Neuronal stem cell (in vitro differentiated cells): ENCODE measurements around the gene ELF3.
A peak's percentile ranks its signal among the peaks of the same experiment; 100 is the strongest.

ENCODE experiments used
- DNase-seq: peaks from one replicate; pipeline ENCODE4 v3.0.0-alpha.2; 2013; ENCODE audit warnings: low spot score
- H2AFZ ChIP-seq: one replicate; pipeline ENCODE4 v1.6.1; 2013; ENCODE audit warnings: mild to moderate bottlenecking, low read length, inconsistent platforms
- H2AK5ac ChIP-seq: 2 replicates; pipeline ENCODE4 v1.6.1; 2013; ENCODE audit warnings: low read depth, mild to moderate bottlenecking, inconsistent platforms, low read length, moderate library complexity, mixed read lengths
- H2BK120ac ChIP-seq: 2 replicates; pipeline ENCODE4 v1.6.1; 2013; ENCODE audit warnings: low read depth, mild to moderate bottlenecking, inconsistent platforms, low read length, moderate library complexity, mixed read lengths
- H2BK12ac ChIP-seq: one replicate; pipeline ENCODE4 v1.6.1; 2013; ENCODE audit warnings: low read length, inconsistent platforms
- H2BK15ac ChIP-seq: 2 replicates; pipeline ENCODE4 v1.6.1; 2013; ENCODE audit warnings: mild to moderate bottlenecking, low read length, inconsistent platforms, mixed read lengths
- H2BK5ac ChIP-seq: one replicate; pipeline ENCODE4 v1.6.1; 2013; ENCODE audit warnings: inconsistent platforms, mild to moderate bottlenecking, low read length, moderate library complexity
- H3K14ac ChIP-seq: one replicate; pipeline ENCODE4 v1.6.1; 2013; ENCODE audit warnings: low read length, inconsistent platforms
- H3K18ac ChIP-seq: 2 replicates; pipeline ENCODE4 v1.6.1; 2013; ENCODE audit warnings: low read length, inconsistent platforms
- H3K23ac ChIP-seq: 2 replicates; pipeline ENCODE4 v1.6.1; 2013; ENCODE audit warnings: low read depth, mild to moderate bottlenecking, mixed read lengths, low read length, inconsistent platforms; ENCODE audit not compliant: poor library complexity
- H3K27ac ChIP-seq: replicated peaks from 3 replicates; pipeline ENCODE4 v1.5.1; 2013; ENCODE audit warnings: low read length, inconsistent platforms
- H3K27me3 ChIP-seq, 3 experiments: 2 replicates each; pipeline ENCODE4 v1.6.1; 2013; ENCODE audit warnings: low read length in 3 of 3, mild to moderate bottlenecking in 2 of 3, inconsistent platforms in 1 of 3, low read depth in 1 of 3, mixed read lengths in 1 of 3, moderate library complexity in 1 of 3; ENCODE audit not compliant: control insufficient read depth in 3 of 3, insufficient read depth in 3 of 3
- H3K36me3 ChIP-seq, 2 donors: replicated peaks in 1 of 2; 2 replicates each; pipeline ENCODE4 v1.6.1; 2013; ENCODE audit warnings: low read length in 2 of 2; ENCODE audit not compliant: control insufficient read depth in 2 of 2, insufficient read depth in 2 of 2
- H3K4ac ChIP-seq: 2 replicates; pipeline ENCODE4 v1.6.1; 2013; ENCODE audit warnings: inconsistent platforms, mild to moderate bottlenecking, low read length, moderate library complexity
- H3K4me1 ChIP-seq, 2 donors: 1 replicate in 1 of 2; 2 replicates in 1 of 2; pipeline ENCODE4 v1.6.1; 2013; ENCODE audit warnings: low read length in 2 of 2, low read depth in 1 of 2; ENCODE audit not compliant: control insufficient read depth in 2 of 2, insufficient read depth in 1 of 2
- H3K4me2 ChIP-seq: one replicate; pipeline ENCODE4 v1.6.1; 2013; ENCODE audit warnings: mild to moderate bottlenecking, low read length, inconsistent platforms; ENCODE audit not compliant: insufficient read depth, poor library complexity, severe bottlenecking
- H3K4me3 ChIP-seq, 2 donors: 2 replicates each; pipeline ENCODE4 v1.5.1; 2013; ENCODE audit warnings: low read length in 2 of 2, mild to moderate bottlenecking in 2 of 2, inconsistent platforms in 1 of 2, moderate library complexity in 1 of 2
- H3K79me1 ChIP-seq: one replicate; pipeline ENCODE4 v1.6.1; 2013; ENCODE audit warnings: low read depth, mild to moderate bottlenecking, inconsistent platforms, low read length, moderate library complexity
- H3K9ac ChIP-seq: one replicate; pipeline ENCODE4 v1.6.1; 2013; ENCODE audit warnings: mild to moderate bottlenecking, low read depth, low read length, inconsistent platforms; ENCODE audit not compliant: poor library complexity
- H3K9me3 ChIP-seq, 2 donors: replicated peaks in 1 of 2; 2 replicates each; pipeline versions ENCODE3 to v1.6.1; 2013; ENCODE audit warnings: low read length in 2 of 2, mild to moderate bottlenecking in 2 of 2, inconsistent platforms in 1 of 2, low read depth in 1 of 2, mixed read lengths in 1 of 2, moderate library complexity in 1 of 2; ENCODE audit not compliant: control insufficient read depth in 2 of 2, insufficient read depth in 1 of 2
- H4K8ac ChIP-seq: one replicate; pipeline ENCODE4 v1.6.1; 2013; ENCODE audit warnings: low read depth, mild to moderate bottlenecking, inconsistent platforms, low read length, moderate library complexity
- H4K91ac ChIP-seq: one replicate; pipeline ENCODE4 v1.6.1; 2013; ENCODE audit warnings: low read length, low read depth, mild to moderate bottlenecking, inconsistent platforms; ENCODE audit not compliant: poor library complexity
- WGBS, 2 donors: extraction: QIAGEN DNeasy Blood & Tissue Kit; methylation state at CpG; one replicate each; pipeline ENCODE4 v1.1.7; 2013; ENCODE audit warnings: missing lambda C conversion rate in 2 of 2, mixed read lengths in 1 of 2; ENCODE audit not compliant: insufficient read length in 2 of 2, insufficient replicate concordance in 1 of 2; ENCODE audit errors: extremely low coverage in 2 of 2; 5-methylcytosine and 5-hydroxymethylcytosine counted together

Gene ELF3

DNA sequence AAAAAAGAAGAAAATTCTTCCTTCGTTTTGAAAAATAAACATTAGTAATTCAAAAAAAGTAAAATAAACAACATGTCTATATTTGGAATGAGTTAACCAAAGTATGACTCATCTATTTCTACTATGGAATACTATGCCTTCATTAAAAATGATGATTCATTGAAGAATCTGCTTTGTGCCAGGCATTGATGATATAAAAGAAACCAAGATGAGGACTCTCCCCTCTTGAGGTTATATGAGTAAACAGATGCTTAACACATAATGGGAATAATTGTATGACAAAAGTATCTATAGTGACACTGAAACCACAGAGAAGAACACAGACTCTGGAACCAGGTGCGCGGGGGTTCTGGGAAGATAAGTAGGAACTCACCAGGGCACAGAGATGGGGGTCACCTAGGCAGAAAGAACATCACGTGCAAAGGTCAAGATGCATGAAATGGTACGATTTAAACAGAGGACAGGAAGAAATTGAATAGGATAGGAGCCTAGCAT, 18.8 kb downstream of the ELF3 start:
- H3K14ac ChIP-seq, result no peak overlapping the region
- H3K79me1 ChIP-seq, result no peaks in the 10 kb centered on the region
- H2BK12ac ChIP-seq, result no peak overlapping the region
- no peak for DNase-seq
- no peak overlapping the region for H3K9ac ChIP-seq
- H3K4me1 ChIP-seq, result peaks cover 0 to under 1% of the 10 kb centered on the region in 2 donors
- no peak overlapping the region for H2AK5ac ChIP-seq
- H3K9me3 ChIP-seq, result no peaks in the 10 kb centered on the region
- no peak overlapping the region for H3K23ac ChIP-seq
- peaks cover 0 to 4% (median 0%) of the 10 kb centered on the region in 3 experiments for H3K27me3 ChIP-seq
- no peak overlapping the region for H2AFZ ChIP-seq
- no peak overlapping the region for H2BK120ac ChIP-seq
- no peak overlapping the region for H3K4me3 ChIP-seq
- H3K27ac ChIP-seq, result no peak overlapping the region
- H2BK15ac ChIP-seq, result no peak overlapping the region
- no peaks in the 10 kb centered on the region for H3K36me3 ChIP-seq
- H2BK5ac ChIP-seq, result no peak overlapping the region
- H4K8ac ChIP-seq, result no peak overlapping the region
- no peak overlapping the region for H4K91ac ChIP-seq
- no peak overlapping the region for H3K18ac ChIP-seq
- H3K4ac ChIP-seq, result no peak overlapping the region
- WGBS, 2 donors, result no CpG with 5 or more reads among the region's 5 CpGs
- no peak overlapping the region for H3K4me2 ChIP-seq

GRCh38 chr1:202029727-202030126, 19.3 kb downstream of the ELF3 start:
- Histone ChIP-seq H3K79me1 (no peaks in the 10 kb centered on the region), H2AK5ac (no peak overlapping the region), H2BK15ac (peak overlapping the region; percentile 28), H3K23ac (no peak overlapping the region), H3K4me3 (no peak overlapping the region), H3K18ac (no peak overlapping the region), H3K36me3 (no peaks in the 10 kb centered on the region), H4K8ac (no peak overlapping the region), H3K14ac (no peak overlapping the region), H3K9me3 (no peaks in the 10 kb centered on the region), H2BK12ac (no peak overlapping the region), H3K4ac (no peak overlapping the region), H3K4me1 (peaks cover 0 to 5% of the 10 kb centered on the region in 2 donors), H3K27me3 (peaks cover 0 to 7% (median 0%) of the 10 kb centered on the region in 3 experiments), H2AFZ (no peak overlapping the region), H3K27ac (no peak overlapping the region), H2BK120ac (no peak overlapping the region), H3K4me2 (no peak overlapping the region), H2BK5ac (no peak overlapping the region), H4K91ac (no peak overlapping the region), H3K9ac (no peak overlapping the region)
- WGBS, 2 donors, result no CpG with 5 or more reads among the region's 2 CpGs
- DNase-seq, result no peak

- Histone ChIP-seq H2BK5ac (no peak overlapping the region), H3K4me1 (peaks cover 0 to 8% of the 10 kb centered on the region in 2 donors), H3K4me2 (no peak overlapping the region), H3K23ac (no peak overlapping the region), H3K4ac (no peak overlapping the region), H3K27me3 (peaks cover 0 to 7% (median 0%) of the 10 kb centered on the region in 3 experiments), H3K79me1 (no peaks in the 10 kb centered on the region), H3K36me3 (no peaks in the 10 kb centered on the region), H3K9me3 (no peaks in the 10 kb centered on the region), H3K9ac (no peak overlapping the region), H3K27ac (no peak overlapping the region), H4K8ac (no peak overlapping the region), H2AFZ (no peak overlapping the region), H2BK120ac (no peak overlapping the region), H3K18ac (no peak overlapping the region), H2BK12ac (no peak overlapping the region), H2AK5ac (no peak overlapping the region), H4K91ac (no peak overlapping the region), H3K4me3 (no peak overlapping the region), H3K14ac (no peak overlapping the region), H2BK15ac (no peak overlapping the region)
- DNase-seq, result no peak
- no CpG with 5 or more reads among the region's 4 CpGs for WGBS, 2 donors
Observed at GRCh38 chr1:202031796-202032195, 21.4 kb downstream of the ELF3 start.

GRCh38 chr1:202034149-202034682, 23.8 kb downstream of the ELF3 start:
- Histone ChIP-seq H3K9me3 (no peaks in the 10 kb centered on the region), H3K36me3 (no peaks in the 10 kb centered on the region), H2AK5ac (peak overlapping the region; percentile 22), H3K27me3 (peaks cover 0 to 7% (median 0%) of the 10 kb centered on the region in 3 experiments), H3K4me1 (peaks cover 0 to 8% of the 10 kb centered on the region in 2 donors), H3K14ac (no peak overlapping the region), H3K79me1 (no peaks in the 10 kb centered on the region), H4K8ac (no peak overlapping the region), H2BK15ac (peak overlapping the region; percentile 35), H3K4ac (no peak overlapping the region), H3K23ac (no peak overlapping the region), H2AFZ (no peak overlapping the region), H2BK120ac (no peak overlapping the region), H3K18ac (peak overlapping the region; percentile 72), H3K4me3 (no peak overlapping the region), H4K91ac (no peak overlapping the region), H2BK5ac (no peak overlapping the region), H3K9ac (no peak overlapping the region), H2BK12ac (no peak overlapping the region), H3K27ac (no peak overlapping the region), H3K4me2 (no peak overlapping the region)
- no peak for DNase-seq
- WGBS, 2 donors, result no CpG with 5 or more reads among the region's 7 CpGs
